ENCODE results near the gene ZNF181.
A peak's percentile ranks its signal among the peaks of the same experiment; 100 is the strongest.
"Not testable (repeated sequence)": the region's sequence is repeated elsewhere in the genome, so short reads cannot be mapped to it uniquely, and the experiment has no call there.

ZNF181 gene

DNA sequence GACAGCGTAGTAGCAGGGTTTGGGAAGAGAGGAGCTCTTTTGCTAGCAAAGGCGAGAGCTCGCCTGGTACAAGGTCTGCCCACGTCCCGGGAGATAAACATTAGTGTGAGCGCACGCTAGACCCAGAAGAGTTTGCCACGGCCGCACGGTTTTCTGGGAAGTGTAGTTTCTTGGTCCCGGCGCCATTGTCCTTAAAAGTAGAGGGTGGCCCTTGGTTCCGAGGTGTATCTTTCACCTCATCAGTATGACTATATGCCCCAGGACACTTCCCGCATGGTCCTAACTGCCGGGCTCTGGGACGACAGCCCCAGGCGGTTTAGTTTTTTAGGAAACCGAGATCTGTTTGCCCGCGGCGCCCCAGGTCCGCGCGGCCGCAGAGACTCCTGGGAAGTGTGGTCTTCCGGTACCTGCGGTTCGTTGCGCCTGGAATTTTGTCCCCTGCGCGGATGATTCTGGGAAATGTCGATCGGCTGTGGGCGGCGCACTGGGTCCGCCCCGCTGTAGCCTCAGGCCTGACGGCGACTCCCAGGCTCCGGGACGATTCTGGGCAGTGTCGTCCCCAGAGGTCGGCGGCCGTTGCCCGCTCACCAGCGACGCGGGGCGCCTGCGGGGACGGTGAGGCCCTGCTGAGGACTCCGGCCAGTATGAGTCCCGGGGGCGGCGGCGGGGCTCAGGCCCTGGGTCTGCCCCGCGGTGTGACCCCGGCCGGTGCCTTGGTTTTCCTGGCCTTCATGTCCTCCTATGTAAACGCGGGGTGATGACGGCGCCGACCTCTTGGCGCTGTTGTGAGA is at the start of gene ZNF181:
ZNF181 (plus strand) TSS at position 498 of the 791 bp plus-strand sequence. CDS start 795 bp downstream, outside the sequence.
- DNase-seq (ENCODE audit: low spot score), result peak; percentile 94

DNA sequence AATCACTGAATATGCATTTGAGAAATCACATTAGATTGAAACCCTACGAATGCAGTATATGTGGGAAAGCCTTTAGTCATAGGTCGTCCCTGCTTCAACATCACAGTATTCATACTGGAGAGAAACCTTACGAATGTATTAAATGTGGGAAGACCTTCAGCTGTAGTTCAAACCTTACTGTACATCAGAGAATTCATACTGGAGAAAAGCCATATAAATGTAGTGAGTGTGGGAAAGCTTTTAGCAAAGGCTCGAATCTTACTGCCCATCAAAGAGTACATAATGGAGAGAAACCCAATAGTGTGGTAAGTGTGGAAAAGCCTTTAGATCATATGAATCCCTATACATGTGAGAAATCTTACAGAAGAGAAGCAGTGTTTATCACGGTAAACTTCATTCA is 48.8 kb upstream of the ZNF181 start:
- not testable (repeated sequence) for DNase-seq (ENCODE audit: low spot score)

DNA sequence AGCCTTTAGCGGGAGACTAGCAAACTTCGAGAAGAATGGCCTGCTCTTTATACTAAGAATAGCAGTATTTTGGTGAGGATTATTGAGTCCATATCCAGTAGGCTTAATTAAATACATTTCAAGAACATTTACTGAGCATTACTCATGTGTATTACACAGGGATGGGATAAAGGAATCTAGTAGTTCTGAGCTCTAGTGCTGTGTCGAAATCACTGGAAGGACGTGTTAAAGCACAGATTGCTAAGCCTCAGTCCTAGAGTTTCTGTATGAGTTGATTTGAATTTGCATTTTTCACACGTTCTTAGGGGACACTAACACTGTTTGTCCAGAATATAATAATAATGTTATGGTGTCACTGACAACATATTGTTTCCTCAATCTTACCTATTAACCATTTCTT is 47.6 kb upstream of the ZNF181 start:
- no peak for DNase-seq (ENCODE audit: low spot score)

DNA sequence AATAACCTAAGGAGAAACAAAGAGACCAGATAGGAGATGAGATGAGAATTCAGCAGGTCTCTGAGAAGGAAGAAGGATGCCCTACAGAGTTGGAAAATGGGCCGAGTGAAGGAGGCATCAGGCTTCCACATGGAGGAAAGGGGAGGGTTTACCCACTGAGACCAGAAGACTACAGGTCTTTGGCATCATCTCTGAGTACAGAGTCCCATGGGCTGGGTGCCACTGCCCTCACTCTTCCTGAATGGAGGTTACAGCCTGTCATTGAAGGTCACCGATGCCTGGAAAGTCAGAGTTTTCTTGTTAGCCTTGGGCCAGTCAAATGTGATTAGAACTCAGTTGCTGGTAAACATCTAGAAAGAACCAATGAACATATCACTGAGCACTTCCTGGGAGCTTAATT is 46.7 kb upstream of the ZNF181 start:
- DNase-seq (ENCODE audit: low spot score), result no peak

DNA sequence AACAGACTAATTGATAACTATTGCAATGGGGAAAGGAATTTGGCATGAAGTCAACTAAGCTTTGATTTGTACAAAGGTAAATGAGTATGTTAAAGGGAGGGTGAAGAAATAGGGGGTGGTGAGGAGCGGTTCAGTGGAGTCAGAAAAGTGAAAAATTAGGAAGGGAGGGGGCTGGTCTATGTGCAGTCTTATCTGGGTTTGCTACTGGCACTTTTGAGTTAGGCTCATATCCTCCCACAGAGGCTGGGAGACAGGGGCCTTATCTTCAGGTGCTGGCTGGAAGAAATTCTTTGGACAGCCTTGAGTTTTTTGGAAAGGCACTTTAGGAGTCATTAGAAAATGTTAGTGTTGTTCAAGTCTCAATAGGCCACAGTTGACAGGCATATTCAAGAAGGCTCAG is 45.5 kb upstream of the ZNF181 start:
- DNase-seq (ENCODE audit: low spot score), result no peak

DNA sequence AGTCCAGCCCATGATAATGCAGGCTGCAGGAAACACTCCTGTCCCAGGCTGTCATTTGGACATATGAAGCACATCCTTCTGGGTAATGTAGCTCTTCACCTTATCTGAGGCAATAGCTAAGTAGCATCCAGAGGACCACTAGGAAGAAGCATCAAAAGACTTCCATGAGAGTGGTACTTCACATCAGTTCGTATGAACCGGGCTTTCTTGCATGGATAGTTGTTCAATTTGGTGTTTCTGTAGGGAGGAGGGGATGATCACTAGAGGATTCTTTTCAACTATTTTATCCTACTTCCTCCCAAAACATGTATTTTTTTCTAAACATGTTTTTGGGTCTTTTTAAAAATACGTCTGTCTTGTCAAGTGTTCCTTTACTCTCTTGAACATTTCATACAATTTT is 43.7 kb upstream of the ZNF181 start:
- DNase-seq (ENCODE audit: low spot score), result no peak

DNA sequence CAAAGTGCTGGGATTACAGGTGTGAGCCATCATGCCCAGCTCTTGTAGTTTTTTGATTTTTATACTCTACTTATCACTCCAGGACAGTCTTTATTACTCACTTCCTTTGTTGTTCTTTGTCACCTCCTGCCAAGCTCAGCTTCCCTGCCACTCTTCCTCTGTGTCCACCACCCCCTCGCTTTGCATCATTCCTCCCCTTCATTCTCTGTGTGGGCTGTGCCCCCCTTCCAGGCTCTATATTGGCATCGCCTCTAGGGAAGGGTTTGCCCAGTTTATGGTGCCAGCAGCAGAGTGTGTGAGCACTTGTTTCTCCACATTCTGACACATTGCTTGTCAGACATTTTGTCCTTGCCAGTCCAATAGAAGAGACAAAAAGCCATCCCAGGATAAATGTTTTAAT is 41.5 kb upstream of the ZNF181 start:
- DNase-seq (ENCODE audit: low spot score), result no peak

GRCh38 chr19:34707661-34708060 is 26.4 kb upstream of the ZNF181 start:
- DNase-seq (ENCODE audit: low spot score), result no peak

GRCh38 chr19:34711890-34712289 is 22.2 kb upstream of the ZNF181 start:
- no peak for DNase-seq (ENCODE audit: low spot score)

DNA sequence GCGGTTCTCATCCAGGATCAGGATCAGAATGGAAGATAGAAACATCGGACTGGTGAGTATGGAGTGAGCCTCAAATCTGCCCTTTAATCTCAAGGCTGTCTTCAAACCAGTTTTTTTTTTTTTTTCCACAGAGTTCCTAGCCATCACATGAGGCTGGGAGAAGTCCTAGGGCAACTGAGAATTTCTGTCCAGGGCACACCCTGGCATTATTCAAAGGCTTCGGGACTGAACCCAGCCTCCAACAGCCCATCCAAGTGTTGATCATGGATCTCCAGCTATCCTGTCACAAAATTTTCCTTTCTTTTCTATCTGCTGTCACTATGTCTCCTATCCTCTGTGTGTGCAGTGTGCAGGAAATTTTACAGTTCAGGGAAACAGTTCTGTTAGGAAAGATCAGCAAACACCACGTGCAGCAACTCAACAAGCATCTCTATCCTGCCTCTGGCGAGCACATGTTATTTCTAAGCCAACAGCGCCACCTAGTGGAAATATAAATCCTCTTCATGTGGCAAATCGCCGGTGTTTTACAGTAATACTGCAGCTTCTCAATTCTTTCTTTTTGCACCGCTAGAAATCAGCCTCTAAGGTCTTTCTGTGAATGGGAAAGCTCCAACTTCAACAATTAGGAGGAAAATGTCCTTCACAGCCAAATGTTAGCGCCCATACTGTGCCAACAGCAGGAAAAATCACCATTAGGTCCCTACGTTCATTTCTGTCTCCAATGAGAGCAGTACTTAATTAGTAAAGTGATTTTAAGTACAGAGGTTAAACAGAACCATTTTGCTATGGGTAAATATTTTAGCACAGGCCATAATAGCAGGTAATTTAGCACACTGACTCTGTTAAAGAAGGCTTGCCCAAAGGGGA is 21.4 kb upstream of the ZNF181 start:
- DNase-seq (ENCODE audit: low spot score), result peak; percentile 83

DNA sequence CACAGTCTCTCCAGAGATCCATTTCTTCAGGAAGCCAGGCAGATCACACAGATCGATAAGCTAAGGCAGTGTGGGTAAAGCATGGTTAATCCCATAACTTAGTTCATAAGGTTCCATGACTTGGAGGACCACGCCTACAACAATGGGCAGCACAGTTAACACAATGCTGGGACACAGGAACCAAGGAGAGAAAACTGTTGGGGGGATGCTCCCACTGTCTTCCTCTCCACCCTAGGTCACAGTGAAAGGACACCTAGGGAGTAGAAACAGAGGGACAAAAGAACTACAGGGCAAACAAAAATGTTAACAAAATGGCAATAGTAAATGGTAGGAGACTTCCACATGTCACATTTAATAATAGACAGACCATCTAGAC is 20.8 kb upstream of the ZNF181 start:
- no peak for DNase-seq (ENCODE audit: low spot score)

- no peak for DNase-seq (ENCODE audit: low spot score)
These were observed 18.7 kb upstream of the ZNF181 start for GRCh38 chr19:34715357-34715756.

- DNase-seq (ENCODE audit: low spot score), result no peak
These were observed 11.7 kb upstream of the ZNF181 start for GRCh38 chr19:34722353-34722752.

GRCh38 chr19:34725400-34725799 is 8.6 kb upstream of the ZNF181 start:
- no peak for DNase-seq (ENCODE audit: low spot score)

- DNase-seq (ENCODE audit: low spot score), result no peak
These were observed 2.8 kb upstream of the ZNF181 start for GRCh38 chr19:34731019-34731829.

GRCh38 chr19:34731964-34732363 is 2.1 kb upstream of the ZNF181 start:
- DNase-seq (ENCODE audit: low spot score), result no peak

- no peak for DNase-seq (ENCODE audit: low spot score)
These were observed 1.3 kb upstream of the ZNF181 start for GRCh38 chr19:34732612-34733211.

- no peak for DNase-seq (ENCODE audit: low spot score)
These were observed 737 bp upstream of the ZNF181 start for GRCh38 chr19:34733266-34733745.

DNA sequence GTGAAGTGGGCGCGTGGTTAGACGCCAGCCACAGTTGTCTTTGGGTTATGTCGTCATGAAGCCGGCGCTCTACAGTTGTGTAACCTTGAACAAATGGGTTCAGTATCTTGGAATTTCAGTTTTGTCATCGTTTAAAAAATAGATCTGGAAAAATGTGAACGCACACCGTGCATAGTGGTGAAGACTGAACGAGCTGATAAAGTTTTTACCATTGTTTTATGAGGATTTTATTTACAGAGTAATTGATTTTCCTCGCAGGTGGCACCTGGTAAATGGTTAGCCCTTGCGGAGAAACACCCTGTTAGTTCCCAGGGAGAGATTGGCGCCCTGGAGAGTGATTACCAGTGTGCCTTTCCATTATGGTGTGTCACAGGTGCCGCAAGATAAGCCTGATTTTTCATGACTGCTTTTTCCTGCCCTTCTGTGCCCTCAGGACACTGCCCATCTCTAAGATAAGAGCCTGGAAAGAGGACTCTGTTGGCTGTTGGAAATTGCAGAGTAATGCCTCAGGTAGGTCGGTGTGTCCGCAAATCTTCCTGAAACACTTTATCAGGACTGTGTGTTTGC is 577 bp downstream of the ZNF181 start:
- DNase-seq (ENCODE audit: low spot score), result no peak

DNA sequence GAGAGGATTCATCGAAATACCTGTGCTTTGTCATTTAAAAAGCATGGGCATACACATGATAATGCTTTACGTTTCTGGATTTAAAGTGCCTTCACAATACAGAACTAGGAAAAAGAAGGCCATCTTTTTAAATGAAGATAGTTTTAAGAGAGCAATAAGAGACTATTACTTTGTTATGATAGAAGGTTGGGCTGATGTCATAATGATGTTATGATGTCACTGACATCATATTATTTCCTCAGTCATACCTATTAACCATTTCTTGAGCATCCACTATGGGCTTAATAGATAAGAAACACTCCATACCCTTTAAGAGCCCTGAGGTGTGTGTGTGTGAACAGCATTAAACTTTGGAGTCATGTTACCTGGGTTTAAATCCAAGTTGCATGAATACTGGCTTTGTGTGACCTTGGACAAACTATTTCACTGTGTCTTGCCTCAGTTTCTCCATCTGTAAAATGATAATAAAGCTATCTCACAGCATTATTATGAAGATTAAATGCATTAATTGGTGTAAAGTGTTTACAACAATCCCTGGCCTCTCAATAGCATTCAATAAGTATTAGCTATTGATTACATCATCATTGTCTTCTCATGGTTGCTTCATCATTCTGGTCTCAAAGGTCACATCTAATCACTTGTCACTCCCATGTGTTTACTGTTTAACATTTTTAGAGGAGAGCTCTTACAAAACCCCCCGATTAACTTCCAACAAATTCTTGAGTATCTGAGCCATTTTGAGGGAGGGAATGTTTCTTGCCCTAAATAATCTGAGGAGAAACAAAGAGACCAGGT is 11.1 kb downstream of the ZNF181 start:
- no peak for DNase-seq (ENCODE audit: low spot score)

DNA sequence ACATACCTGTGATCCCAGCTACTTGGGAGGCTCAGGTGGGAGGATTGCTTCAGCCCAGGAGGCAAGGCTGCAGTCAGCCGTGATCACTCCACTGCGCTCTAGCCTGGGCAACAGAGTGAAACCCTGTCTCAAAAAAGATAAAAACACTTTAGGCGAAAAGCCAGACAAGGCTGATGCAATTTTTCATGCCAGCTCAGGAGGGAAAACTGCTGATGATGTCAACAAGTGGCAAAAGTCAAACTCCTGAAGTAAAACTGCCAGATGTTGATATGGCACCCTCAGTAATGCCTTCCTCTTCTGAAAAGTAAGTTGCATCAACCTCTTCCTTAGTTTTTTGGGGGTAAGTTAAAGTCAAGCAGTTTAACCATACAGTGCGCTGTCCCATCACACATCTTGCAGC is 23.4 kb downstream of the ZNF181 start:
- DNase-seq (ENCODE audit: low spot score), result no peak

Measured in pons (tissue), 1 donor.